HG02973 (cell line): ENCODE results near the gene RPL29.

ENCODE experiments used
- ATAC-seq: cut with Tn5 transposase; IDR thresholded peaks from one replicate; pipeline ENCODE4 v1.9.1; 2021; ENCODE audit warnings: moderate library complexity; ENCODE audit not compliant: unreplicated experiment

Gene RPL29

DNA sequence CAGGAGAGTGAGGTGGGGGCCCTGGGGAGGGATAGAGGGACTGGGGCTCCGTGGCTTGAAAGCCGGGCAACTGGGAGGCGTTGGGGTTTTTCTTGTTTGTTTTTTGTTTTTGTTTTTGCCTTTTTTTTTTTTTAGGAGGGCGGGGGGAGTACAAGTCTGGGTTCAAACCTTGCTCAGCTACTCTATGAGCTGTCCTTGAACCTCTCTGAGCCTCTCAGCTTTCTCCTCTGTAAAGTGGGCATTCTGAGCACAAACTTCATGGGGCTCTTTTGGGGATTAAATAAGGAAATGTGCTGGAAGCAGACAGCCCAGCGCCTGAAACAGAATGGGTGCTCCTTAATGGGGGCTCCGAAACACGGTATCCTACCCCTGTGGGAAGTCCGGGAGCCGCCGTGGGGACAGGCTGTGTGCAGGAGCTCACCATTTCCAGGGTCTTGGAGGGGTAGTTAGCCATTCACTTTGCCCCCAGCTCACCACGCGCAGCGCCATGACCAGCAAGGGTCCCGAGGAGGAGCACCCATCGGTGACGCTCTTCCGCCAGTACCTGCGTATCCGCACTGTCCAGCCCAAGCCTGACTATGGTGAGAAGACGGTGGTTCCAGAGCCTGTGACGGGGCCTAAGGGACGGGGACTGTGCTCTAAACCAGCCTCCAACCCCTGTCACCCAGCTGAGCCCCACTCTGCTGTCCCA is 12.0 kb downstream of the RPL29 start:
- no peak for ATAC-seq

DNA sequence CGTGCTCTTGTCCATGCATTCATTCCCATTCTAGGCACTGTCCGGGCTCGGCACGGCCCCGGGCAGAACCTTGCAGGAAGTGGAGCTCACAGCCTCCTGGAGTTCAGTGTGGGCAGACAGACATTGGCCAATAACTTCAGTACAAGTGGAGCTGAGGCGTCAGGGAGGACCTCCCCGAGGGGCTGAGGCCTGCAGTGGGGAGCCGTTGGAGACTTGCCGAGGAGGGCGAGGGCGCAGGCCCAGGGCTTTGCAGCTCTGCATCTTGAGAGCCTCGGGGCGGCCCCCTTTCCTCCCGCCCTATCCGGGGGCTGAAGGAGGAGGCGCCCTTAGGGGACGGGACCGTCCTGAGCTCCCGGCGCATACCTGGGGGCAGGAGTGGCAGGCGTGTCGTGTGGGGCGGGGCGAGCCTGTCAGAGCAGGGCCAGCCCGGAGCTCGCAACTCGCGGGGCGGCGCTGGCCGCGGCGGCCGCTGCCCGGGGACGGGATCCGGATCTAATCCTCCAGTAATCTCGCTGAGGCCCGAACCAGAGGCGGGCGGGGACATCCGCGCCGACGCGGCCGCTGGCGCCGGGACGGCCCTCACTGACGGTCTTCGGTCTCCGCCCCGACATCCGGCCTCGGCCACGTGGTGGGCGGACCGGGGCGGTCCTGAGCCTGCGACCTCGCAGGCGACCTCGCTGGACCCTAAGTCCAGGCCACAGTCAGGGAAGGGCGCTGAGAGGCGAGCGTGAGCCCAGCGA is 12.7 kb downstream of the RPL29 start, which contains the start of gene ACY1:
Gene ACY1, plus strand, starts transcription at position 698 of the 740 bp plus-strand sequence. CDS start 530 bp downstream, outside the sequence.
- peak; percentile 58 for ATAC-seq

DNA sequence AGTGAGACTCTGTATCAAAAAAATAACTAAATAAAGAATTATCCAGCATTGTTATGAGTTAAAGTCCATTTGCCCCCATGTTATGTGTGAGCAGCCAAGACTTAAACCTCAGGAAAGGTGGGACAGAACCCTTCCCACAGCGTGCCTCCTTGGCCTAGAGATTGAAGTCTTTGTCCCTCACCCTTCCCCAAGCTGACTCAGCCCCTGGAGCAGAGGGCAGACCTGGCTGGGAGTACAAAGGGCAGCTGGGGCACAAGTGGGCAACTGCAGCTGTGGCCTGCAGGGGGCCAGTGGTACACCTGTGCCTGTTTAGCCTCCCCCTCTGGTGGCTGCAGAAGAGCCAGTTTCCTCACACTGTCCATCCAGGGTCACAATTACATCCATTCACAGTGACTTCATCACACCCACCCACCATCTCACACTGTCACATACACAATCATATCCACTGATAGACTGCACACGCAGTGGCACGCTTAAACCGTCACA is 13.3 kb downstream of the RPL29 start:
- ATAC-seq, result peak; percentile 28

DNA sequence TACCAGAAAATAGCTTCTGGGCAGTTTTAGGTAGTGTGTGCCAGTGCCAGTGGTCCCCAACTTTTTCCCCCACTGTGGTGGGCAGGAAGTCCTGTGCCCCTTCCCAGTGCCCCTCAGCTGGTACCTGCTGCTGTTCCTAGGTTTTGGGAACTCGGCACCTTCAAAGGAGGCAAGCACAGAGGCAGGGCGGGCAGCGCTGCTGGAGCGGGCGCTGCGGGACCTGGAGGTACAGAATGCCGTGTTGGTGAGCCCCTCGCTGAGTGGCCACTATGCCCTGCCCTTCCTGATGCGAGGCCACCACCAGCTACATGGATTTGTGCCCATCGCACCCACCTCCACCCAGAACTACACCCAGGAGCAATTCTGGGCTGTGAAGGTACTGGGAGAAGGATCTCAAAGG is 15.4 kb downstream of the RPL29 start:
- no peak for ATAC-seq

DNA sequence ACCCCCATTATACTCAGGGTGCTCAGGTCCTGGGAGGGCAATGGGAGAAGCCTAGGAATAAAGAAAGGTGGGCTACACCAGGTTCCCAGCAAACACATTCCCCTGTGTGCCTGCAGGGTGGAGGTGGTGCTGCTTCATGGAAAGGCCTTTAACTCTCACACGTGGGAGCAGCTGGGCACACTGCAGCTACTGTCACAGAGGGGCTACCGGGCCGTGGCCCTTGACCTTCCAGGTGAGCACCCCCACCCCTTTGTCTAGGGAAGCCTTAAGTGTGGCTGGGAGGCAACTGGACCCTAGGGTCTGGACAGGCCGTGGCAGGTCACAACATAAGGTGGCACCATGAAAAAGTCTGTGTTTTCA is 17.6 kb downstream of the RPL29 start:
- ATAC-seq, result no peak

DNA sequence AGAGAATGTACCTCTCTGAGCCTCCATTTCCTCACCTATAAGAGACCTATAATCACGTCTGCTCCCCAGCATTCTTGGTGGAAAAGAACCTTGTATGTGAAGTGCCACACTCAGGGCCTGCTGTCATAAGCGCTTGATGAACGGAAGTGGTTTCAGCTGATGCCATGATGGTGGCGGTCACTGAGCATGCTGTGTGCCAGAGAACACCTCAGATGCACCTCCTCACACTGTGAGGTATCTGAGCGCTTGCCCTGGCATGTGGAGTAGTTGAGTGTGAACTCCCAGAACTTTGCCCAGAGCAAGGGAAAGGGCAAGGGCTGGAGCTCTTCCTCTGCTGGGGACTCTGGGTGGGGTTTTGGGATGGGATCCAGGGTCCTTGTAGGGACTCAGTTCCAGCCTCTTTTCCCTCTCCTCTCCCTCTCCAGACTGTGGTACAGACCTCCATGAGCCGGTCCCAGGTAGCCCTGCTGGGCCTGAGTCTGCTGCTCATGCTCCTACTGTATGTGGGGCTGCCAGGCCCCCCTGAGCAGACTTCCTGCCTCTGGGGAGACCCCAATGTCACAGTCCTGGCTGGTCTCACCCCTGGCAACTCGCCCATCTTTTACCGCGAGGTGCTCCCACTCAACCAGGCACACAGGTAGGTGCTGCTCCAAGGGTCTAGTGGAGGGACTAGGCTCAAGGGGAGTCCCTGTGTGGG is 18.1 kb downstream of the RPL29 start:
- no peak for ATAC-seq

DNA sequence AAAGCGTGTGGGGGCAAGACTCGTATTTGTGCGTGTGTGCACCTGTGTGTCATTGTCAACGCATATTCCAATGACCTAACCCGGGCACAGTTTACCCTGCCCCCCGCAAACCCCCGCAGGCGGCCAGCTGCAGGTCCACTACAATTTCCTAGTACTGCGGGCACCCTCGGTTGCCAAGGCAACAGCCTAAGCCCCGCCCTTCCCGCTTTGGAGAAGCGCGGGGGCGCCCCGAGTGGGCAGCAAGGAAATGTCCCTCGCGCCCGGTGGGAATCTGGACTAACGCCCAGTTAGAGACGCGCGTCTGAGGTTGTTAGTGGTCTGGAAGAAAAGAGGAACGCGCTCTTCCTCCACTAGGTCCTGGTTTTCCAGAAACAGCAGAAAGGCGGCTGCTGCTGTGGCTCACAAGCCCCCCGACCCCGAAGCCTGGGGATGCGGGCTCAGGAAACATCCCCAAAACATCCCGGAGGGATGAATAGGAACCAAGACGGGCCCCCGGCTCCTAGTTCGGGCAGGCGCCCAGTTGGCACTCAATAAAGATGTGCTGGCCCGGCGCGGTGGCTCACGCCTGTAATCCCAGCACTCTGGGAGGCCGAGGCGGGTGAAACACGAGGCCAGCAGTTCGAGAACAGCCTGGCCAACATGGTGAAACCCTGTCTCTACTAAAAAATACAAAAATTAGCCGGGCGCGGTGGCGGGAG is 19.7 kb downstream of the RPL29 start:
- no peak for ATAC-seq

DNA sequence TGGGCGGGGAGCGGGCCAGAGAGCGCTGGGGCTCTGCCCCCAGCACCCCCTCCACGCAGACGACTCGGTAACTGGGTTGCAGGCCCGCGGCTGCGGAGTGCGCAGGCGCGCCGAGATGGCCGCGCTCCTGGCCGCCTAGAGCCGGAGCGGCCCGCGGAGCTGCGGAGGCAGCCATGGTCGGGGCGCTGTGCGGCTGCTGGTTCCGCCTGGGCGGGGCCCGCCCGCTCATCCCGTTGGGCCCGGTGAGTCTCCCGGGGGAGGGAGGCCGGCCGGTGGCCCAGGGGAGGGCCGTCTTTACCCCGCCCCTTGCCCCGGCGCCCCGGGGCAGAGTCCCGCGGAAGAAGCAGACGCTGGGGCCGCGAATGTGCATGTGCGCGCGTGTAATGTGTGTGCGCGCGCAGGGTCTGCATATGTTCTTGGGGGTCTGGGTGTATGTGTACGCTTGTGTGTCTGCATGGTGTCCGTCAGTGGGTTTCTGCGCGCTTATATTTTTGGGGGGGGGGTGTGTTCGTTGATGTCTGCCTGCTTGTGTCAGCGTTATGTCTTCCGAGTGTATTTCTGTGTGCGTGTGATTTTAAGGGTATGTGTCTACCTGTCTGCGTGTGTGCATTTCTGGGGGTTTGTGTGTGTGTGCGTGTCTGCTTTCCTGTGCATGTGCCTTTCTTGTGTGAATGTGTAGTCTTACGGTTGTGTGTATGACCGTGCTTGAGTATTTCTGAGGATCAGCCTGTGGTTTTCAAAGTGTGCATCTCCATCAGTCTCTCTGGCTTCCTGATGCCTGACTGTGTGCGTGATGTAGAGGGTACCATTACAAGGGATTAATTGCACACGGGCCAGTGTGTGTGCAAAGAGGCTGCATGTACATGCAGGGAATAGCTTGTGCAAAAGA is 20.5 kb downstream of the RPL29 start, which contains the start of gene ABHD14A:
Gene ABHD14A, plus strand, starts transcription at position 102 of the 889 bp plus-strand sequence. Its CDS starts 72 bp downstream, at position 174.
- ATAC-seq, result peak; percentile 54

DNA sequence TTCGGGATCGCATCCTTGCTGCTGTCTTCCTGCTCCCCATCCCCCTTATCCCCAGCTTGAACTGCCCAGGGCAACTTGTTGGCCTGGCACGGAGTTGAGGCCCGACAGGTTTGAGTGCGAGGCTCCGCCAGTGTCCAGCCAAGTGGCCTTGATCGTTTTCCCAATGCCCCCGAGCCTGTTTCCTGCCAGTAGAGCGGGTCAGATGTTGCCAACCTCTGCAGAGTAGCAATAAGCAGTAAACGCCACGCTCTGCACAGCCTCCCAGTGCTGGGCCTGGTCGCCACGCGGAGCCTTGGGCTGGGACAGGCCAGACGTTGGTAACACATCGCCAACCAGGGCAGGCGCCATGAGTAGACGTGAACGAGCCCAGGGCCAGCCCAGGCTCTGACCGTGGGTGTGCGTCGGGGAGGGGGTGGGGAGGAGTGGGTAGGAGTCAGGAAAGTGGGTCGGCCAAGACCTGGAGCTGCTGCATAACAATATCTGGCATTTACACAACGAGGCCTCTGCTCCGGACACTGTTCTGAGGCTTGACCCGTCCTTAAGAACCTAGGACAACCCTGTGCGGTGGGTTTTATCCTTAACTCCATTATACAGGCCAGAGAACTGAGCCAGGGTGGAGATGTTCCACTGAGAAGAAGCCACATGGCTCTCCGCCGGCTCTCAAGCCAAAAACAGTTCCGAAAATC is 21.3 kb downstream of the RPL29 start:
- ATAC-seq, result peak; percentile 1

DNA sequence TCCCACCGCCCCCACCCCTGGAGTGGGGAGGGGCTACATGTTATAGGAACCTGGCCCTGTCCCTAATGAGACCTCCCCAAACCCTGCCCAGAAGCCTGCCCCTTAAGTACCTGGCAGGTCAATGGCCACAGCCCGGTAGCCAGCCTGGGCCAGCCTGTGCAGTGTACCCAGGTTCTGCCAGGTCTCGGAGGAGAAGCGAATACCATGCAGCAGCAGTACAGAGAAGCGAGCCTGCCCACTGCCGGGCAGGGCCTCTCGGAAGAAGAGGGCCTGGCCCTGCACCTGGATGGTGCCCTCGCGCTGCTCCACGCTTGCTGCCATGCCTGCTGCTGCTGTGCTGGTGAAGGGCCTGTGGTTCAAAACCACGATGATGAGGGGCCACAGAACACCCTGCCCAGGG is 24.3 kb downstream of the RPL29 start:
- no peak for ATAC-seq

DNA sequence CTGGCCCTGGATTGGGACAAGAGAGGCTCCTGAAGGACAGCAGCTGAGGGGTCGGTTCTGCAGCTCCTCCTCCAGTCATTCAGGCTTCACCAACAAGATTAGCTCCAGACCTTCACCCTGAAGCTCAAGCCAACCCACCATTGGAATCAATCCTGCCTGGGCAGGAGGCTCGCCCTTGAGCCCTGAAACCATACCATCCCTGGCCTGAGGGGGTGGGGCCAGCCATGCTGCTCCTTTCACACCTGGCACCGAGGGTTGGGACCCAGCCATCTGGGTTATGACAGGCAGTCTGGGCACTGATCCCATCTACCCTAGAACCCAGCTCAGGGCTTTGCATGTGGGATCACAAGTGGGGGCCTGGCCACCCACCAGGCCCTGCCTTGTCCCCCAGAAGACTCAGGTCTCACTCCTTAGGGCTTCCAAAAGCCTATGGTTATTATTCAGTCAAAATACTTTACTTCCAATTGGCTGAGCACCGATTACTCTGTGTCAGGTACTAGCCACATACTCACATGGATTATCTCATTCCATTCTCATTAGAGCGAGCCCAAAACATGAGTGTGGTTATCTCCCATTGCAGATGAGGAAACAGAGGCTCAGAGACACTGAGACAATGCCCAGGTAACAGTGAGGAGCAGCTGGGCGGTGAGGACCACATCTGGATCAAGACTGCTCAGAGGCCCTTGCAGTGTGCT is 24.9 kb downstream of the RPL29 start:
- ATAC-seq, result no peak

DNA sequence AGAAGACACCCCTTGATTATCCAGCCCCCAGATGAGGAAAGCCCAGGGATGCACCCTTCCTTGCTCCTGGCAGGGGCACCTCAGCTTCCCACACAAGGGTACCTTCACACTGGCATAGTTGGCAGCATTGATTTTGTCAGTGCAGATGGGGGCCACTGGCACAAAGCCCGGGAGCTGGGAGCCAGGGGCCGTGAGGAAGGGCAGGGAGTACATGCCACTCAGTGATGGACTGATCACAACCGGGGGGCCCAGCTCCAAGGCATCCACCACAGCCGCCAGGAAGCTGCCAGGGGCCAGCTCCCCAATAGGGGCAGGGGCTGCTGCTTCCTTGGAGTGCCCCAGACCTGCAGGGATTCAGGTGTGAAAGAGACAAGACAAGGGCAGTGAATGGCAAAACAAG is 25.9 kb downstream of the RPL29 start:
- ATAC-seq, result no peak

DNA sequence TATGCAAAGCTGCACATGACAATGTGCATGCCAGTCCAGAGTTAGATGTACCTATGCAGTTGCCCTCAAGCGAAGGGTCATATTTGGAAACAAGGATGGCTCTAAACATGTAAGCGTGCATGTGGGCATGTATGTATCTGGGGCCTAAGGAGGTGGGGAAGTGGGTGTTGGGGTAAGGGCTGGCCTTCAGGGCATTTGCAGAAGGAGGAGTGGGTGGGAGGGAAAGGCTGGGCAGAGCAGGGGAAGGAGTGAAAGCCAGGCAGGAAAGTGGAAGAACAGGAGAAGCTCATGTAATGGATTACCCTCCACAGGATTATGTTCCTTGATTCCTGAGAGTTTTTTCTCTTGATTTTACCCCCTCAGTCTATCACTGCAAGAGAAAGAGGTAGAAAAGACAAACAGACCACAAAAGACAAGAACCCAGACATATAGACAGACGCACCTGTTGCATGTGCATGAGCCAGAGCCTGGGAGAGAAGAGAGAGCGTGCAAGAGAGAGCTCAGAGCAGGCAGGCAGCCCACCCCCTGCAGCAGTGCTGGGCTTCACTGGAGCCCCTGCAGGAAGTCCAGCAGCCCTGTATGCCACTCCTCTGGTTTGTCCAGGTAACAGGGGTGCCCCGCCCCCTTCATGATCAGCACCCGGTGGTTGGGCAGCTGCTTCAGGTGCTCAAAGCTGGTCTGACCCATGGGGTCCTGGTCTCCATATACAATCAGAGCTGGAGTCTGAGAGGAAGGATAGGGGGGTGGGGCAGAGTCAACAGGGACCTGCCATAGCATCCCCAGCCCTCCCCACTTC is 26.6 kb downstream of the RPL29 start:
- ATAC-seq, result no peak

DNA sequence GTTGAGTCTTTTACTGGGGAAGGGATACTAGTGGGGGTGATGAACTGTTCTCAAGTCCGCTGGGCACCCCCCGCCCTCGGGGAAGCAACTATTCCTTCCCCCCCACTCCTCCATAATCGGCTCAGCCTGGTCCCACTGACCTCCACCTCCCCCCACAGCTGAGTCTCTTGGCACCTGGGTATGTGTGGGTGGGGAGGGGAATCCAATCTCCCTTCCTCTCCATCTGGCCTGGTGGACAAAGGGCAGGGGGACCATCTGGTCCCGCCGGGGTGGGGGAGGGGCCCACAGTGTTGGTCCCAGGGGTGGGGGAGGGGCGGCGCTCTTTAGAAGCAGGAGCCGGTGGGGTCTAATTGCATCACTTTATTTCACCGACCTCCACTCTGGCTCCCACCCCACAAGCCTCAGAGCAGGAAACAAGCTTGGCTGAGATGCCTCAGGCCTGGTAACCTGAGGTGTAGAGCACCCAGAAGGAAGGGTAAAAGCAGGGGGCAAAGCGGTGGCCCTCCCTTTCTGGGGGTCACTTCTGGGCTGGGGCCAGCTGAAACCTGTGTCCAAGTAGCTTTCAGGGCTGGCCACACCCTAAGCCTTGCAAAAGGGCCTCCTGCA is 27.4 kb downstream of the RPL29 start:
- no peak for ATAC-seq

DNA sequence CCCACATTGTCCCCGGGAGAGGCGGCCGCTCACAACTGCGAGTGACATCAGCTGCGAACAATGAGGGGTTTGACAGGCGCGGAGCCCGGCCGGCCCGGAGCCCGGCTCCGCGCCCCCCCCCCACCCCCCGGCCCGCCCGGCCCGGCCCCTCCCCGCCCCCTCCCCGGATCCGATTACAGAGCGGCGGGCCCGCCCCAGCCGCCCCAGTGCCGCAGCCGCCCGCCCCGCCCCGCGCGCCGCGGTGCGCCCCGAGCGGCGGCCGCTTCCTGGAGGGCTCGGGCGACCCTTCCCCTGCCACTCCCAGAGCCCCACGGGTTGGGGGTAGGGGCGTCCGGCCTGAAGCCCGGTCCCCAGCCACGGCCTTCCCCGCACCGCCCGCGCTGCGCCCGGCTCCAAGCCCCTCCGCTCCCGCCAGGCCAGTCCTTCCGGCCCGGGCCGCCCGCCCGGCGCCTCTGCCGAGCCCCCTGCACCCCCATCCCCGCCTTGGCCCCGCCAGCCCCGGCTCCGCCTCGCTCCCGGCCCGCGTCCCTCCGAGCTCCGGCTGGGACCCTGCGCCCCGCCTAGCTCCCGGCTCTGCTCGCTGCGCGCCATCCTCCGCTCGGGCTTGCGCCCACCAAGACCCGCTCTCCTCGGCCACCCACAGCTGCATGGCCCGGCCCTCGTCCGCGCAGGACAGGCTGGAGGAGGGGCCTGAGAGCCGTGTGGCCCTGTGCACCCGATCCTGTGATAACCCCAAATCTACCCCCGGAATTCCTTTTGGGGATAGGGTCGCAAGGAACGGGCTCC is 28.1 kb downstream of the RPL29 start, which contains the start of gene PCBP4:
Gene PCBP4, minus strand, starts transcription at position 71 of the 786 bp plus-strand sequence. CDS start 6,214 bp downstream, outside the sequence.
- no peak for ATAC-seq

DNA sequence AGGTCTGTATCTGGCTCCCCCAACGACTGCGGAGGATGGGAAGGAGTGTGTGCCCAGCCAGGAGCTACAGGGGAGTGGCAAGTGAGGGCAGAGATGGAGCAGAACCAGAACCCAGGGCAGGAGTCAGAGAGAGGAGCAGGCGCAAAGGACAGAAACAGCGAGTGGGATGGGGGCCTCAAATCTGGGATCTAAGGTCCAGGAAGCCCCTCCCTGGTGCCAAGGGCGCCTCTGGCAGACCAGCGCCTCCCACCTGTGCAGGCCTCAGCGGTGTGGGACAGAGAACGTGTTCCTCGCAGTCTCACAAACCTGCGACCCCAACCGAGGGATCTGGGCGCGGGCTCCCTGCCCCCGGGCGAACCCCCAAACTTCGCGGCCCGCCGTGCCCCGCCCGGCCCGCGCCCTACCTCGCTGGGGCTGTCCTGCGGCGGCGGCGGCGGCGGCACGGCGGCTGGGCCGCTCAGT is 28.7 kb downstream of the RPL29 start:
- no peak for ATAC-seq

DNA sequence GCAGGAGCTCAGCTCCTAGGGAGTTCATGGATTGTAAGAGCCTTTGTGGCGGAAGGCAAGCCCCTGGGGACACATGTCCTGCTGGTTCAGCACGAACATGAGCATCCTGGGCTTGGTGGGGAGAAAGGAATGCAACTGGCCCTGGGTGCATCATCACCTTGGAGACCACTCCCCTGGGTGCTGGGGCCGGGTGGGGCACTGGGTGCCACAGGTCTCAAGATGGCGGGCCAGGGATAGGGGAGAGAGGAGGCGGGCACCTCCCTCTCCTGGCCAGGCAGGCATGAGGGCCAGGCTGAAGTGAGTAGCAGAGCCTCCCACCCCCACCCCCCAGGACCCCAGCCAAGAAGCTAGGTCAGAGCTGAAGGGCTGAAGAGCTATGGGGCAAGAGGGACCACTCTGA is 29.2 kb downstream of the RPL29 start:
- ATAC-seq, result no peak
